Stimulated activated CD4-positive, alpha-beta T cell treated with anti-CD3 and anti-CD28 coated beads, Interleukin-12 subunit alpha, Interleukin-12 subunit beta, amount 100 ng/mL, for 24 hours (primary cell): ENCODE results near the gene POLRMT.
A peak's percentile ranks its signal among the peaks of the same experiment; 100 is the strongest.
"Not testable (repeated sequence)": the region's sequence is repeated elsewhere in the genome, so short reads cannot be mapped to it uniquely, and the experiment has no call there.

Experiments used
- DNase-seq, 2 experiments: peaks; one replicate each; pipeline ENCODE4 v3.0.0-alpha.2; 2020; ENCODE audit warnings: low read depth in 2 of 2

The POLRMT gene

GRCh38 chr19:633068-633785 is at the start of gene POLRMT:
Gene POLRMT, minus strand, starts transcription at chr19:633537. Its CDS starts 25 bp downstream, at chr19:633512.
- DNase-seq = peak; percentile 91 to 94

- DNase-seq = no peak
Observed at GRCh38 chr19:682678-683320, 49.5 kb upstream of the POLRMT start.

GRCh38 chr19:681029-682019 is 48.0 kb upstream of the POLRMT start:
- DNase-seq = peak in 1 of 2 experiments; percentile 92

GRCh38 chr19:680287-681028 is 47.1 kb upstream of the POLRMT start:
- peak; percentile 100 for DNase-seq

- DNase-seq = peak in 1 of 2 experiments; percentile 38
Observed at GRCh38 chr19:679418-680286, 46.3 kb upstream of the POLRMT start.

- DNase-seq = no peak
Observed at GRCh38 chr19:678791-679388, 45.6 kb upstream of the POLRMT start.

GRCh38 chr19:677601-678436 is 44.5 kb upstream of the POLRMT start:
- no peak for DNase-seq

GRCh38 chr19:677201-677600 is 43.9 kb upstream of the POLRMT start:
- no peak for DNase-seq

- DNase-seq = no peak
Observed at GRCh38 chr19:676339-677105, 43.2 kb upstream of the POLRMT start, which contains the start of gene FSTL3. Gene FSTL3, plus strand, starts transcription at chr19:676392. Its CDS starts 32 bp downstream, at chr19:676424.

GRCh38 chr19:676007-676338 is 42.6 kb upstream of the POLRMT start:
- no peak for DNase-seq

GRCh38 chr19:674282-675151 is 41.2 kb upstream of the POLRMT start:
- no peak for DNase-seq

- DNase-seq = no peak
Observed at GRCh38 chr19:670609-671075, 37.3 kb upstream of the POLRMT start.

- DNase-seq = not testable (repeated sequence)
Observed at GRCh38 chr19:668675-669434, 35.5 kb upstream of the POLRMT start.

- not testable (repeated sequence) for DNase-seq
Observed at GRCh38 chr19:666985-667573, 33.7 kb upstream of the POLRMT start.

GRCh38 chr19:664913-665443 is 31.6 kb upstream of the POLRMT start:
- peak; percentile 69 to 87 for DNase-seq

- DNase-seq = no peak
Observed at GRCh38 chr19:663682-664117, 30.4 kb upstream of the POLRMT start.
